ENCODE results near the gene HM13.

- TF ChIP-seq EZH2 (IDR thresholded peaks at IDR 0.05; ENCODE audit: low read depth): no peak
- TF ChIP-seq, protein P1, sequence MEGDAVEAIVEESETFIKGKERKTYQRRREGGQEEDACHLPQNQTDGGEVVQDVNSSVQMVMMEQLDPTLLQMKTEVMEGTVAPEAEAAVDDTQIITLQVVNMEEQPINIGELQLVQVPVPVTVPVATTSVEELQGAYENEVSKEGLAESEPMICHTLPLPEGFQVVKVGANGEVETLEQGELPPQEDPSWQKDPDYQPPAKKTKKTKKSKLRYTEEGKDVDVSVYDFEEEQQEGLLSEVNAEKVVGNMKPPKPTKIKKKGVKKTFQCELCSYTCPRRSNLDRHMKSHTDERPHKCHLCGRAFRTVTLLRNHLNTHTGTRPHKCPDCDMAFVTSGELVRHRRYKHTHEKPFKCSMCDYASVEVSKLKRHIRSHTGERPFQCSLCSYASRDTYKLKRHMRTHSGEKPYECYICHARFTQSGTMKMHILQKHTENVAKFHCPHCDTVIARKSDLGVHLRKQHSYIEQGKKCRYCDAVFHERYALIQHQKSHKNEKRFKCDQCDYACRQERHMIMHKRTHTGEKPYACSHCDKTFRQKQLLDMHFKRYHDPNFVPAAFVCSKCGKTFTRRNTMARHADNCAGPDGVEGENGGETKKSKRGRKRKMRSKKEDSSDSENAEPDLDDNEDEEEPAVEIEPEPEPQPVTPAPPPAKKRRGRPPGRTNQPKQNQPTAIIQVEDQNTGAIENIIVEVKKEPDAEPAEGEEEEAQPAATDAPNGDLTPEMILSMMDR (conservative IDR thresholded peaks at IDR 0.05): no peak
Measured at GRCh38 chr20:31562241-31562640, 48.0 kb downstream of the HM13 start.

Data from PC-9 (cell line).